GM19455 (cell line): ENCODE data around the gene SH3GL2.

Experiments
- ATAC-seq: cut with Tn5 transposase; IDR thresholded peaks from one replicate; pipeline ENCODE4 v1.9.1; 2021; ENCODE audit not compliant: unreplicated experiment

Gene SH3GL2

GRCh38 chr9:17609312-17610005, 30.6 kb downstream of the SH3GL2 start:
- no peak for ATAC-seq

GRCh38 chr9:17611342-17611741, 32.5 kb downstream of the SH3GL2 start:
- no peak for ATAC-seq

GRCh38 chr9:17611917-17612316, 33.1 kb downstream of the SH3GL2 start:
- ATAC-seq = no peak

GRCh38 chr9:17613758-17614157, 34.9 kb downstream of the SH3GL2 start:
- no peak for ATAC-seq

- ATAC-seq = no peak
Observed at GRCh38 chr9:17614250-17614649, 35.4 kb downstream of the SH3GL2 start.

DNA sequence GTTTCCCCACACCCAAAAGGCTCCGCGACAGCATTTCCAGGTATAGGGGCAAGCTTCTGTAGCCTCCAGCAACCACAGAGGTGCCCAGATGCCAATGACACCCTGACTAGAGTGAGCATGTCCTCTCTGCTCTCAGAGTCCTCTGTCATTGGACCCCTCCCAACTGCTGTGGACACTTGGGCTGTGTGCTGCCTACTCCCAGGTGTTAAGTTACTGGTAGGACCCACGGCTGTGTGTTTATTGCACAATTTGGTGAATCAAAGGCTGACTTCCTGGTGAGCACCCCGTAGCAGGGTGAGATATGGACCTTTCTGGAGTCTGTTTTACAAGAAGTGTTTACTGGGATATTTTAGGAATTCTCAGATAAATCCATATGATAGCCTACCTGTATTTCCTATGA, 36.0 kb downstream of the SH3GL2 start:
- ATAC-seq = no peak

DNA sequence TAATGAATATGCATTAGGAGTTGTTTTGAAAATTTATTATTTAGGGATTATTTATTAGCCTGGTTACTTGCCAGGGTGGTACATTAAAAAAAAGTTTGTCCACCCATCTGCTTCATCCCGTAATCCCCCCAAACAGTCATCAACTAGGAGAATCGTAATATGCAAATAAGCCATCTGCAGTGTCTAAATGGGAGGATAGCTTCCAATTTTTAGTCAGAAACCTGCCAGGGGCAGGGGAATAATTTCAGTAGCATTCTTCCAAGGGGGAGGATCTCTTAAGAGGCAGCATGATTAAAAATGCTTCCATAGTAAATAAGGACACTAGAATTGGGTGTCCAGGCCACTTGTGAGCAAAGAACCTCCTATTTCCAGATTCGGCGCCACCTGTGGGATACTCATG, 43.3 kb downstream of the SH3GL2 start:
- no peak for ATAC-seq

DNA sequence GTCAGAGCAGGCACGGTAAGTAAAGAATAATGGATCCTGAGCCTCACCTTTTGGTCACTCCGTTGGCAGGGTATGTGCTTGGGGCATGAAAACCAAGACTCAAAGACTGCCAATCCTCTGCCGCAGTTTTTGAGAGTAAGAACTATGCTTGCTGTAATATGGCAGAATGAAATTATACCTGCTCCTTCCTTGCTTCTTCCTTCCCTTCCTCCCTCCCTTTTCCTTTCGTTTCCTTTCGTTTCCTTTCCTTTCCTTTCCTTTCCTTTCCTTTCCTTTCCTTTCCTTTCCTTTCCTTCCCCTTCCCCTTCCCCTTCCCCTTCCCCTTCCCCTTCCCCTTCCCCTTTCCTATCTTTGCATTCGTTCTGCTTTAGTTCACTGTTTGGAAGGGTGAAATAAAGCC, 43.9 kb downstream of the SH3GL2 start:
- ATAC-seq = no peak

DNA sequence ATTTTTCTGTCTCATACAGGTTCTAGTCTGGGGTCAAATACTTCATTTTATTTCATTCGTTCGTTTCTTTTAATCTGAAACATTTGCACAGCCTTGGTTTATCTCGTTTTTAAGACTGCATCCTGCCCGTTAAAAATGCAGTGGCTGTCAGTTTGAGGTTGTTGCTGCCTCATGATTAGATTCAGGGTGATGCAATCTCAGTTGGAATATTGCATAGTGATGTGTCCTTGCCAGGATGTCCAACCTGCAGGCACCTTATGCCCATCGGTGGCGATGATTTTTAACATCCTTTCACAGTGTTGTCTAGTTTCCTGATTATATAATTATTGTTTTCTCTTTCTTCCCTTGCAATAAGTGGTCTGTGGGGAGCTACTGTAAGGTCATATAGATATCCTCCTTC, 45.1 kb downstream of the SH3GL2 start:
- ATAC-seq = no peak

DNA sequence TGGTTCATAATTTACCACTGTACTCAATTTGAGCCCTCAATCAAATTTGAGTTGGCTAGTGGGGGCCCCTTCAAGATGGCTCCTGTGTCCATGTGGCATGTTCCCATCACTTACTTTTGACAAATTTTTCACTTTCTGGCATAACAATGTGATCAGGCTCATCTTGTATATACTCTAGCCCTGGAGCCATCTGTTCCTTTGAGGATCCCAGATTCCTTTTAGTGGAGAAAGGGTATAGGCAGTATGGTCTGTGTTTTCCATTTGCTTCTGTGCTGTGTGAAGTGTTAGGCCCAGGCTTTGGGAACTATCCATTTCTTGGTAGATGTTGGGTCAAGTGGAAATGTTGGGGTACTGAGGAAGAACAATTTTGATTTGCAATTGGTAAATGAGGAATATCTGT, 45.7 kb downstream of the SH3GL2 start:
- ATAC-seq = no peak

- ATAC-seq = no peak
Observed at GRCh38 chr9:17625644-17626388, 47.0 kb downstream of the SH3GL2 start.

DNA sequence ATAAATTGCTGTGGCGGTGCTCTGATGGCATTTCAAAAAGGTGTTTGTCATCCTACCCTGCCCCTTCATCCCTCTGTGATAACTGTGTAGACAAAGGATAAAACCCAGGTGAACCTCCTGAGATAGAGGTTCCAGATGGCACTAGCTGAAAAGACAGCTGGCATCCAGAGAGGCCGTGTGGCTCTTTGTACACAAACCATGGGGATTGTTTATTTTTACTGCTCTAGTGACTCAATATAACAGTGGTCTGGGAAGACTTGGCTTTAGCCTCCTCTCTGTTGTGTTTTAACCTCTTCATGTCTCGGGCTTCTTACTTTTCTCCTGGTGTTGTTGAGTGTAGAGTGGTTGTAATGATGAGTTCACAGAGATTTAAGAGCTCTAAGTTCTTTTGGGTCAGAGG, 48.8 kb downstream of the SH3GL2 start:
- ATAC-seq = no peak

GRCh38 chr9:17628624-17629023, 49.8 kb downstream of the SH3GL2 start:
- no peak for ATAC-seq

DNA sequence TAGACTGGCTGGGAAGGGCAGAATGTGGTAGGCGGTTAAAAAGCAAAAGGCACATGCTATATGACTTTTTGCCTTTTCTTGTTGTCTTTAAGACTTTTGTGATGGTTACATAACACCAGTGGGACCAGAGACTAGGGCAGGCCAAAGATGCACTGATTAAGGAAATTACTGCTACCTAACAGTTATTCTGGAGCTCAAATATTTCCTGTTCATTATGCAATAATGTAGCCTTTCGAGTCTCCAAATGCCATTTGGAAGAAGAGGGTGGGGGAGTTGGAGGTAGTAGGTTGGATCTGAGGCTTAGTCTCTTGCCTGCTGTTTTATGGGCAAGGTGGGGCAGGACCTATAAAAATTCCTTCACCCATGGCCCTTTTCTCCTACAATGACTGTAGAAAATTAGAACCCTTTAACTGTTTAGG, 51.7 kb downstream of the SH3GL2 start:
- ATAC-seq = no peak

DNA sequence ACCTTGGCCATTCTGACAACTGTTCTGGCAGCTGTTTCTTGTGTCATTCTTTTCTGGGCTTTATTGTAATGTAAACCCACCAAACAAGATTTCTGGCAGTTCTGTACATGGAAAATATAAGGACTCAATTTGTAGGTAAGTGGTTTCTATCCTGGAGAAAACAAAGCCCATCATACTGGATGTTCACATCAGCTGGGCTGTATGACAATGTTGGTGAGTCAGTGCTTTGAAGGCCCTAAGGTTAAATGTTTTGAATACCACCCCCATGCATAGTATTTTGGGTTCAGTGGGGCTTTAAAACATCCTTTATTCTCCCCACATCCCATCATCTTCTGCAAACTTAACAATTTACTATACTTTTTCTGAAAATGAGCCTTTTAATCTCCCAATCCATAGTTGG, 52.5 kb downstream of the SH3GL2 start:
- ATAC-seq = no peak

- ATAC-seq = no peak
Observed at GRCh38 chr9:17632994-17633393, 54.1 kb downstream of the SH3GL2 start.

- no peak for ATAC-seq
Observed at GRCh38 chr9:17635115-17635890, 56.4 kb downstream of the SH3GL2 start.

- no peak for ATAC-seq
Observed at GRCh38 chr9:17636349-17636748, 57.5 kb downstream of the SH3GL2 start.

- no peak for ATAC-seq
Observed at GRCh38 chr9:17636821-17637220, 58.0 kb downstream of the SH3GL2 start.

GRCh38 chr9:17637229-17637628, 58.4 kb downstream of the SH3GL2 start:
- no peak for ATAC-seq

- no peak for ATAC-seq
Observed at GRCh38 chr9:17648516-17648915, 69.7 kb downstream of the SH3GL2 start.

DNA sequence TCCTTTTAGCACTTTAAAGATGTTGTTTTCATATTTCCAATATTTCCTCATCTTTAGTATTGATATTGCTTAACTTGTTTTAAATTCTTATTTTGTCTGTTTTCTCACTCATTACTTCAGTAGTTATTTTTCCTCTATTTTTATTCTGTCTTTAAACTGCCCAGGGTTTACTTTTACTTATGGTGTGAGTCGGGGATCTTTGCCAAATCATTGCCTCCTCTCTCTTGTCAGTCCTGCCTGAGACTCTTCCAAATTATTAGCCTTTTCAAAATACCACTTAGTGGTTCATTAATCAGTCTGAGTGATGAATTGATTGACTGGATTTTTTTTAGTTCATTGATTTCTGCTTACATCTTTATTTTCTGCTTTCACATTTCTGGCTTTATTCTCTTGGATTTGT, 72.9 kb downstream of the SH3GL2 start:
- ATAC-seq = no peak
